Measurements from ENCODE around the gene HMGA1.
"Not testable (repeated sequence)": the region's sequence is repeated elsewhere in the genome, so short reads cannot be mapped to it uniquely, and the experiment has no call there.

The HMGA1 gene

GRCh38 chr6:34240329-34241248, 3.9 kb downstream of the HMGA1 start:
- no peak for DNase-seq (ENCODE audit: low read depth)

GRCh38 chr6:34241351-34242215, 4.9 kb downstream of the HMGA1 start:
- no peak for DNase-seq (ENCODE audit: low read depth)

GRCh38 chr6:34242252-34243130, 5.8 kb downstream of the HMGA1 start:
- DNase-seq (ENCODE audit: low read depth): no peak

GRCh38 chr6:34243131-34243771, 6.6 kb downstream of the HMGA1 start:
- DNase-seq (ENCODE audit: low read depth): no peak

- peak; percentile 24 for DNase-seq (ENCODE audit: low read depth)
Observed at GRCh38 chr6:34243901-34244884, 7.5 kb downstream of the HMGA1 start.

GRCh38 chr6:34245032-34245760, 8.5 kb downstream of the HMGA1 start:
- not testable (repeated sequence) for DNase-seq (ENCODE audit: low read depth)

- DNase-seq (ENCODE audit: low read depth): not testable (repeated sequence)
Observed at GRCh38 chr6:34245761-34246140, 9.1 kb downstream of the HMGA1 start.

GRCh38 chr6:34246249-34246562, 9.5 kb downstream of the HMGA1 start:
- no peak for DNase-seq (ENCODE audit: low read depth)

GRCh38 chr6:34246563-34247391, 10.1 kb downstream of the HMGA1 start:
- peak; percentile 23 for DNase-seq (ENCODE audit: low read depth)

GRCh38 chr6:34247481-34248197, 11.0 kb downstream of the HMGA1 start:
- DNase-seq (ENCODE audit: low read depth): no peak

GRCh38 chr6:34248198-34248726, 11.6 kb downstream of the HMGA1 start:
- DNase-seq (ENCODE audit: low read depth): peak; percentile 22

GRCh38 chr6:34248727-34249468, 12.2 kb downstream of the HMGA1 start, which contains the start of gene SMIM29:
Gene SMIM29, minus strand, starts transcription at chr6:34249006. Its CDS starts 1,215 bp downstream, at chr6:34247791.
- DNase-seq (ENCODE audit: low read depth): peak; percentile 98

- no peak for DNase-seq (ENCODE audit: low read depth)
Observed at GRCh38 chr6:34249469-34250261, 13.0 kb downstream of the HMGA1 start.

- DNase-seq (ENCODE audit: low read depth): not testable (repeated sequence)
Observed at GRCh38 chr6:34252395-34252794, 15.7 kb downstream of the HMGA1 start.

GRCh38 chr6:34259529-34260069, 22.9 kb downstream of the HMGA1 start:
- DNase-seq (ENCODE audit: low read depth): no peak

Measured in activated T-helper 1 cell treated with Interleukin-2 at 50 U/mL for 16 hours (primary cell).